ENCODE measurements around the gene PRUNE2. TPM values are rescaled to one million over a fixed set of nuclear protein-coding genes. Genes with fewer than 3 reads are reported as not detected.

The PRUNE2 gene
- total RNA-seq, 1 experiment from 2014 or later: not detected

DNA sequence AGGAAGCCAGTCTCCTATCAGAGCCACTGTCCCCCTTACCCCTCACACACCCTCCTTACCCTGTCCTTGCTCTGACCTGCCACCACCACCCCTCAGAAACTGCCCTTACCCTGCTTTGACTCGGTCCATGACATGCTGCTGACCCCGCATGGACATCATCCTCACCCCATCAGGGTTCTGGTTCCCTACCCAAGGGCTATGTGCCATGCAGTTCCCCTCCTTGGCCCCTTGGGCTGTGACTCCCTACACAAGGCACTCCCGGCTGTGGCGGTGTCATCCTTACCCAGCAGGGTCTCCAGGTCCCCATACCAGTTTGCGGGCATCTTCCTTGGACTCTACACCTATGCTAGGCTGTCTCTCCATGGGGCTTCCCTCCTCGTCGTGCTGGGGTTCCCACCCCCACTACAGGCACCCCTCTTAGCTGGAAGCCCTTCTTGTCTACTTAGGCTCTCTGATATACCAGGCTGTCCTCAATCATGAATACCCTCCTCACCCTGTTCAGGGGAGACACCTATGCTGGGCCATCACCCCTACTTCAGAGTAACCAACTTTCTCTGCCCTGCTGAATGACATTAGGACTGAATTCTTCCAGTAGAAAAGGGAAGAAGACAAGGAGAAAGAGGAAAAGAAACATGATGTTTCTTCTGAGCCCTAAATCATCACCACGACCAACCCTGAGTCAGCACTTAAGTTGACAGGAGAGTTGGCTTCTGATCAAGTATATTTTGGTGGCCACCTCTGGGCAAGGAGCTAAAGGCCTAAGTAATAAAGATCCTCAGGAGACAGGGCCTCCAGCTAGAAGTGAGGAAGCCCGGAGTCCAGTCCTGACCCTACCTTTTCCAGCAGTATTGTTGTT, 331.8 kb downstream of the PRUNE2 start:
- no peak for DNase-seq (ENCODE audit: low spot score)
- in situ Hi-C loops (cut with HindIII; ENCODE audit: low sequenced_read_pairs): no loop called here

DNA sequence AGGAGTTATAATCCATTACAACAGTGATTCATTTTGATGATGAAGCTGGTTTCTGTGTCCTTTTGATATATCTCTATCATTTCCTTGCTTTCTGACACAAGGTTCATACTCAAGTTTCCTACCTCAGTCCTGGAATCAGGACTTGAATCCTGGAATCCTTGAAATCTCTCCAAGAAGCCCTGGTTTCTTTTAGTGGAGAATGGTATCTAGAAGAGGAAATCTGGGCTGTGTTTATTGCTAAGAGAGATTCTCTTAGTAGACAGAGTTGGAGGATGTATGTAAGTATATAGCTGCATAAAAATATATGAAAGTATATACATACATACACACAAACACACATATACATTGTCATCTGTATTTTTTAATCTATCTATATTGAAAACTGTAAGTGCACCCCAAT, 332.5 kb downstream of the PRUNE2 start:
- in situ Hi-C loops (cut with HindIII; ENCODE audit: low sequenced_read_pairs): no loop called here
- no peak for DNase-seq (ENCODE audit: low spot score)

DNA sequence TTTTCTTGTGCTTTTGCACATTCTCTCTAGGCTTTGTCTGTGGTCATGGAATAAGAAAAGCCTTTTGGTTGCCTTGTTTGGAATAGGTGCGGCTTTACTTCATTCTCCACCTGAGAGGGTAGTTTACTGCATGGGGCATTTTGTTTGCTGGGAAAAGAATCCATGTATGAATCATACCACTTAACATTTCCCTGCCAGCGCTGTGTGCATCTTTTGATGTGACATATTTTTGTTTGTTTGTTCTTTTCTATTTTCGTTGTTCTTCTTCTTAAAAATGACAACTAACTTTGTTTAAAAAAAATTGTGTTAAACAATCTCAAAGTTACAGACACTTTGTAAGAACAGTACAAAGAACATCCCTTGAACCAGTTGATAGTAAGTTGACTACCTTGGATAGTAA, 333.8 kb downstream of the PRUNE2 start:
- DNase-seq (ENCODE audit: low spot score): no peak
- in situ Hi-C loops (cut with HindIII; ENCODE audit: low sequenced_read_pairs): no loop called here

DNA sequence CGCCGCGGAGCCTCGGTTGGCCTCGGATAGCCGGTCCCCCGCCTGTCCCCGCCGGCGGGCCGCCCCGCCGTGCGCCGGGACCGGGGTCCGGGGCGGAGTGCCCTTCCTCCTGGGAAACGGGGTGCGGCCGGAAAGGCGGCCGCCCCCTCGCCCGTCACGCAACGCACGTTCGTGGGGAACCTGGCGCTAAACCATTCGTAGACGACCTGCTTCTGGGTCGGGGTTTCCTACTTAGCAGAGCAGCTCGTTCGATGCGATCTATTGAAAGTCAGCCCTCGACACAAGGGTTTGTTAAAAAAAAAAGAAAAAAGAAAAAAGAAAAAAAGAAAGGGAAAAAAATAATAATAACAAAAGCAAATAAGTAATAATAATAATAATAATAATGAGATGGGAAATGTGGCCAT, 334.2 kb downstream of the PRUNE2 start:
- in situ Hi-C loops (cut with HindIII; ENCODE audit: low sequenced_read_pairs): no loop called here
- DNase-seq (ENCODE audit: low spot score): no peak

DNA sequence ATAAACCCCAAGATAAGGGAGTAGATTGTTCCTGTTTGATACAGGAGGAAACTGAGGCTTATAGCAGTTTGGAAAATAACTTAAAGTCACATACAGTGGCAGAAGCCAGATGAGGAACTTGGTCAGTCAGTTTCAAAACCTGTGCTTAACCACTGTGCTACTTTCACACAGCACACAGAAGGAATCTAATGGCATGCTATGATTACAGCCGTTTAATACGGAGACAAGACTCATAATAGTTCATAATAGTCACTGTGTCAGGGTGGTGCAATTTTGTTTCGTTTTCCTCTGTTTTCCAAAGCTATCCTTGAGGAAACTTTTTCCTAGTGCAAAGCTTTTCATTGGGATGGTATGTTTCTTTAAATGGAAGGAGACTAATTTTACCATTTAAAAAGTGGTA, 334.6 kb downstream of the PRUNE2 start:
- in situ Hi-C loops (cut with HindIII; ENCODE audit: low sequenced_read_pairs): no loop called here

DNA sequence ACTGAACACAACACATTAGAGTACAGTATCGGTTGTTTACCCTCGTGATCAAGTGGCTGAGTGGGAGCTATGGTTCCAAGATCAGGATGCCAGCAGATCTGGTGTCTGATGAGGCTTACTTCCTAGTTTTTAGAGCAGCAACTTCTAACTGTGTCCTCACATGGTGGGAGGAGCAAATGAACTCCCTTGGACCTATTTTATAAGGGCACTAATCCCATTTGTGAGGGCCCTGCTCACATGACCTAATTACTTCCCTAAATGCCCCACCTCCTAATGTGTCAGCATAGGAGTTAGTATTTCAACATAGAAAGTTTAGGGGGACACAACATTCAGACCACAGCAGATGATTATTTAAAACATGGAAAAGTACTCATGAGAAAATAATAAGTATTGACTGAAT, 335.1 kb downstream of the PRUNE2 start:
- no peak for DNase-seq (ENCODE audit: low spot score)
- in situ Hi-C loops (cut with HindIII; ENCODE audit: low sequenced_read_pairs): no loop called here

More for the DNA sequence above, 334.6 kb downstream of the PRUNE2 start:
- no peak for DNase-seq (ENCODE audit: low spot score)

DNA sequence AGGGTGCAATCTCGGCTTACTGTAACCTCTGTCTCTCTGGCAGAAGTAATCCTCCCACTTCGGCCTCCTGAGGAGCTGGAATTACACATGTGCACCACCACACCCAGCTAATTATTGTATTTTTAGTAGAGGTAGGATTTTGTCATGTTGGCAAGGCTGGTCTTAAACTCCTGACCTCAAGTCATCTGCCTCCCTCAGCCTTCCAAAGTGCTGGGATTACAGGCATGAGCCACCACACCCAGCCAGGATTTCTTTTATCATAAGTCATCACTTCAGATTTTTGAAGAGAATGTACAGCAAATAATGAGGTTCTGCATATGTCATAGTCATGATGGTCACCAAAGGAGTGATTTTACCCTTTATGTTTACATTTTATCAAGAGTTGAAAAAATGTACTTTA, 338.8 kb downstream of the PRUNE2 start:
- no peak for DNase-seq (ENCODE audit: low spot score)
- in situ Hi-C loops (cut with HindIII; ENCODE audit: low sequenced_read_pairs): no loop called here

DNA sequence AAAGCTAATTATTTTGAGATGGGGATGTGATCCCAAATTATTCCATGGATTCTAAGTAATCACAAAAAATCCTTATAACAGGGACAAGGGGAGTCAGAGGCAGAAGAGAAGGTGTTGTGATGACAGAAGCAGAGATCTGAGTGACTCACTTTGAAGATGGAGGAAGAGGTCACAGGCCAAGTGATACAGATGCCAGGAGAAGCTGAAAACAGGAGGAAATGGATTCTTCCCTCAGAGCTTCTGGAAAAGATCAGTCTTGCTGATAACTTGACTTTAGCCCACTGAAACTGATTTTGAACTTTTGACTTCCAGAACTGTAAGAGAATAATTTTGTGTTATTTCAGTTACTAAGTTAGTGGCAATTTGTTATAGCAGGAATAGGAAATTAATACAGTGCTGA, 341.6 kb downstream of the PRUNE2 start:
- DNase-seq (ENCODE audit: low spot score): no peak
- in situ Hi-C loops (cut with HindIII; ENCODE audit: low sequenced_read_pairs): no loop called here

DNA sequence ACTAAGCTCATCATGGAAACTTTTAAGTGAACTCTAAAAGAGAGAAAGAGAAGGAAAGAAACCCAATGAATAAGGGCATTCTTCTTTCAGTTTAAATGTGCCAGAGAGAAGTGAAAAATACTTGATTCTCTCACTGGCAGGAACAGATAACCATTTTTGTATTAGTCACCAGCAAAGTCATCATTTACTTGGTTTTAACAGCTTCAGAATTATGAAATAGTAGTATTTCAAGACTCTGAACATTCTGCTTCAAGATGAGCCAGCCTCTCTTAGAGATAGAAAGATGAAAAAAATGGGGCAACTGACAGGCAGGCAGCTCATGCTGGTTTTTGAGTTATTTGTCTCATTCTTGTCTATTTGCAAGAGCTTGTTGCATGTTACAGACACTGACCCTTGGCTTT, 343.4 kb downstream of the PRUNE2 start:
- no peak for DNase-seq (ENCODE audit: low spot score)
- in situ Hi-C loops (cut with HindIII; ENCODE audit: low sequenced_read_pairs): no loop called here

DNA sequence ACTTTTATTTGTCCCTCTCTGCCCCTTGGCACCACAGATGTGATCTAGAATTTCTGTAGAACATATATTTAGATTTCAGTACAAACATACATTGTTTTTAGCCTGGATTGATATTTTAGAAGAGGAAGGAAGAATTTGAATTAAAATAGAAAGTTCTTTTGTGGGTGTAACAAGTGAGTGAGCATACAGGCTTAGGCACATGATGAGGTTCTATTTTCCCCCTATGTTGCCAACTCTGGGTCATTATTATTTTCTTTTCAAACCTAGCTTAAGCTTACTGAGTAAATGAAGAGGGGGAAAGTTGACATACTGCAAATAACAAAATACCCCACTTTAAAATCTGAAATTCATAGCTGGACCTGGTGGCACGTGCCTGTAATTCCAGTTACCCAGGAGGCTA, 344.0 kb downstream of the PRUNE2 start:
- DNase-seq (ENCODE audit: low spot score): no peak
- in situ Hi-C loops (cut with HindIII; ENCODE audit: low sequenced_read_pairs): no loop called here

Other genes starting within 250 kb of the PRUNE2 start
- gene PCA3, start 141.7 kb downstream of the PRUNE2 start, total RNA-seq (2014; rRNA removed; shearing (Covaris generic)): not detected in 2 replicates
- gene FOXB2, start 113.5 kb upstream of the PRUNE2 start, total RNA-seq (2014; rRNA removed; shearing (Covaris generic)): not detected in 2 replicates